Measurements from ENCODE around the gene PMF1. TPM values are rescaled to one million over a fixed set of nuclear protein-coding genes. Genes with fewer than 3 reads are reported as not detected.

The PMF1 gene
- total and polyA plus RNA-seq, 8 donors, result 15.8 to 79.7 (median 23.6) TPM

DNA sequence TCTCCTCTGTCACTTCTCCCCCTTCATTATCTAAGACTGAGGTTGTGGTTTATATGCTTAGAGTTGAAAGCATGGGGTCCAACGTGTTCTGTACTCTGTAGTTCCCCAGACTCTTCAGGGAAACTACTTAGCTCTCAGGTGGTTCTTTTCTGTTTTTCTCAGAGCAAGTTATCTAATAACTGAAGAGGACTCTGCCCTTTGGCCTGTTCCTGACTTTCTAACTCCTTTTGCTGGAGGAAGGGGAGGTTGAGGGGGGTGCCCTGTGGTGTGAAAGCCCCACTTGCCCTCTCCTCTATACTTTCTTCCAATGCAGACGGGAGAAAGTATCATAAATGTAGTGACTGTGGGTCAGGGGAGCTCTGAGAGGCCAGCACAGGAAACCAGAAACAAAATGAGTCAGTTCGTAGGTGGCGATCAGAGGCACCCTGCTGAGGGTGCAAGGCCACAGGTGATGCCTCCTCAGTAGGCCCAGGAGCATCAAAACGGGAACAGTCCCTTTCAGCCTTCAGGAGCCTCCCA is 13.9 kb upstream of the PMF1 start:
- Histone ChIP-seq H3K27ac (no peak overlapping the region), H3K27me3 (no peaks in the 10 kb centered on the region), H3K9me3 (no peaks in the 10 kb centered on the region), H3K4me1 (peaks cover 5 to 11% (median 7%) of the 10 kb centered on the region in 3 donors), H3K4me3 (no peak overlapping the region), H3K36me3 (no peaks in the 10 kb centered on the region)
- intact Hi-C loops (cut with DNase I), result no loop called here
- TF ChIP-seq, protein P1, sequence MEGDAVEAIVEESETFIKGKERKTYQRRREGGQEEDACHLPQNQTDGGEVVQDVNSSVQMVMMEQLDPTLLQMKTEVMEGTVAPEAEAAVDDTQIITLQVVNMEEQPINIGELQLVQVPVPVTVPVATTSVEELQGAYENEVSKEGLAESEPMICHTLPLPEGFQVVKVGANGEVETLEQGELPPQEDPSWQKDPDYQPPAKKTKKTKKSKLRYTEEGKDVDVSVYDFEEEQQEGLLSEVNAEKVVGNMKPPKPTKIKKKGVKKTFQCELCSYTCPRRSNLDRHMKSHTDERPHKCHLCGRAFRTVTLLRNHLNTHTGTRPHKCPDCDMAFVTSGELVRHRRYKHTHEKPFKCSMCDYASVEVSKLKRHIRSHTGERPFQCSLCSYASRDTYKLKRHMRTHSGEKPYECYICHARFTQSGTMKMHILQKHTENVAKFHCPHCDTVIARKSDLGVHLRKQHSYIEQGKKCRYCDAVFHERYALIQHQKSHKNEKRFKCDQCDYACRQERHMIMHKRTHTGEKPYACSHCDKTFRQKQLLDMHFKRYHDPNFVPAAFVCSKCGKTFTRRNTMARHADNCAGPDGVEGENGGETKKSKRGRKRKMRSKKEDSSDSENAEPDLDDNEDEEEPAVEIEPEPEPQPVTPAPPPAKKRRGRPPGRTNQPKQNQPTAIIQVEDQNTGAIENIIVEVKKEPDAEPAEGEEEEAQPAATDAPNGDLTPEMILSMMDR (IDR thresholded peaks at IDR 0.05), result no peak
- WGBS, 2 donors, result 64 to 68% methylated on average over 5 of the region's 5 CpGs
- ATAC-seq (no peak), DNase-seq (no peak), FAIRE-seq (no peak)

- ATAC-seq (no peak), FAIRE-seq (no peak), DNase-seq (no peak)
- Histone ChIP-seq H3K27ac (no peak overlapping the region), H3K4me1 (peaks cover 0 to 5% (median 0%) of the 10 kb centered on the region in 3 donors), H3K36me3 (no peaks in the 10 kb centered on the region), H3K27me3 (no peaks in the 10 kb centered on the region), H3K4me3 (no peak overlapping the region), H3K9me3 (no peaks in the 10 kb centered on the region)
- intact Hi-C loops (cut with DNase I), result loop anchor here in 1 of 3 donors (10.0 kb wide), 1 partner anchor 45 kb away; the partner anchor contains the start of gene SEMA4A
- TF ChIP-seq, protein P1 (IDR thresholded peaks at IDR 0.05), result no peak
- 89 to 90% methylated on average over 8 of the region's 8 CpGs for WGBS, 2 donors
These were observed 12.8 kb upstream of the PMF1 start for GRCh38 chr1:156200044-156200443.

GRCh38 chr1:156203331-156203730 is 9.5 kb upstream of the PMF1 start:
- FAIRE-seq, result no peak
- ATAC-seq, result no peak
- no peak overlapping the region for H3K4me3 ChIP-seq
- peaks cover 0 to 6% (median 0%) of the 10 kb centered on the region in 3 donors for H3K36me3 ChIP-seq
- no peaks in the 10 kb centered on the region for H3K27me3 ChIP-seq
- no peaks in the 10 kb centered on the region for H3K9me3 ChIP-seq
- intact Hi-C loops (cut with DNase I), result loop anchor here in 1 of 3 donors (10.0 kb wide), 1 partner anchor 49 kb away; the partner anchor contains the start of gene SEMA4A
- H3K4me1 ChIP-seq, result no peaks in the 10 kb centered on the region
- H3K27ac ChIP-seq, result no peak overlapping the region
- no peak for DNase-seq
- TF ChIP-seq, protein P1 (IDR thresholded peaks at IDR 0.05), result no peak

GRCh38 chr1:156204686-156205085 is 8.1 kb upstream of the PMF1 start:
- H3K9me3 ChIP-seq, result no peaks in the 10 kb centered on the region
- H3K27ac ChIP-seq, result no peak overlapping the region
- no peak for ATAC-seq
- DNase-seq, result no peak
- H3K4me3 ChIP-seq, result no peak overlapping the region
- TF ChIP-seq, protein P1 (IDR thresholded peaks at IDR 0.05), result no peak
- 90 to 94% methylated on average over 3 of the region's 3 CpGs for WGBS, 2 donors
- intact Hi-C loops (cut with DNase I), result loop anchor here in 1 of 3 donors (10.0 kb wide), 1 partner anchor 50 kb away; the partner anchor contains the start of gene SEMA4A
- peaks cover 0 to 8% (median 0%) of the 10 kb centered on the region in 3 donors for H3K36me3 ChIP-seq
- FAIRE-seq, result no peak
- H3K4me1 ChIP-seq, result no peaks in the 10 kb centered on the region
- no peaks in the 10 kb centered on the region for H3K27me3 ChIP-seq

- Histone ChIP-seq H3K4me3 (no peak overlapping the region), H3K9me3 (no peaks in the 10 kb centered on the region), H3K27ac (no peak overlapping the region), H3K4me1 (peaks cover 7 to 10% (median 10%) of the 10 kb centered on the region in 3 donors), H3K36me3 (peaks cover 0 to 8% (median 0%) of the 10 kb centered on the region in 3 donors), H3K27me3 (no peaks in the 10 kb centered on the region)
- intact Hi-C loops (cut with DNase I), result no loop called here
- TF ChIP-seq, protein P1 (IDR thresholded peaks at IDR 0.05), result no peak
- no peak for FAIRE-seq
- peak in 1 of 6 donors; percentile 13 for DNase-seq
- 92 to 100% methylated on average over 3 of the region's 3 CpGs for WGBS, 2 donors
- ATAC-seq, result no peak
These were observed 1.6 kb upstream of the PMF1 start for GRCh38 chr1:156211243-156211642.

Data from pancreas (tissue), 10 donors.